Measurements from ENCODE around the gene UBE3B. TPM values are rescaled to one million over a fixed set of nuclear protein-coding genes. Genes with fewer than 3 reads are reported as not detected.

Gene UBE3B
- total RNA-seq, 1 donor: 51.4 TPM

GRCh38 chr12:109557200-109557599 lies 79.8 kb downstream of the UBE3B start:
- no peak for DNase-seq (ENCODE audit: low read depth)
- TF ChIP-seq CTCF (IDR thresholded peaks at IDR 0.05; ENCODE audit: insufficient read depth, low read depth, low read length): no peak

GRCh38 chr12:109557805-109558204 lies 80.4 kb downstream of the UBE3B start:
- no peak for DNase-seq (ENCODE audit: low read depth)
- H3K4me3 ChIP-seq (ENCODE audit: low read depth, low read length): no peak overlapping the region
- no peak for TF ChIP-seq CTCF (IDR thresholded peaks at IDR 0.05; ENCODE audit: insufficient read depth, low read depth, low read length)

More at GRCh38 chr12:109557200-109557599, 79.8 kb downstream of the UBE3B start:
- no peak overlapping the region for H3K4me3 ChIP-seq (ENCODE audit: low read depth, low read length)

GRCh38 chr12:109558374-109559199 lies 81.2 kb downstream of the UBE3B start:
- no peak overlapping the region for H3K4me3 ChIP-seq (ENCODE audit: low read depth, low read length)
- TF ChIP-seq CTCF (IDR thresholded peaks at IDR 0.05; ENCODE audit: insufficient read depth, low read depth, low read length): no peak
- no peak for DNase-seq (ENCODE audit: low read depth)

- H3K4me3 ChIP-seq (ENCODE audit: low read depth, low read length): no peak overlapping the region
- no peak for DNase-seq (ENCODE audit: low read depth)
- no peak for TF ChIP-seq CTCF (IDR thresholded peaks at IDR 0.05; ENCODE audit: insufficient read depth, low read depth, low read length)
Observed at GRCh38 chr12:109559200-109559505, 81.7 kb downstream of the UBE3B start.

GRCh38 chr12:109559601-109560000 lies 82.2 kb downstream of the UBE3B start:
- no peak for TF ChIP-seq CTCF (IDR thresholded peaks at IDR 0.05; ENCODE audit: insufficient read depth, low read depth, low read length)
- DNase-seq (ENCODE audit: low read depth): no peak

GRCh38 chr12:109560867-109561710 lies 83.7 kb downstream of the UBE3B start:
- no peak for DNase-seq (ENCODE audit: low read depth)
- no peak overlapping the region for H3K4me3 ChIP-seq (ENCODE audit: low read depth, low read length)
- no peak for TF ChIP-seq CTCF (IDR thresholded peaks at IDR 0.05; ENCODE audit: insufficient read depth, low read depth, low read length)

More at GRCh38 chr12:109559601-109560000, 82.2 kb downstream of the UBE3B start:
- no peak overlapping the region for H3K4me3 ChIP-seq (ENCODE audit: low read depth, low read length)

All from fibroblast of villous mesenchyme (primary cell).